Stimulated activated CD8-positive, alpha-beta memory T cell treated with anti-CD3 and anti-CD28 coated beads, Interleukin-15, amount 100 ng/mL, for 4 hours (primary cell): Measurements from ENCODE around the gene PGAM2.

Source experiments
- DNase-seq, 2 donors: peaks; one replicate each; pipeline ENCODE4 v3.0.0-alpha.2; 2020; ENCODE audit warnings: low read depth in 2 of 2

Gene PGAM2

GRCh38 chr7:44065431-44066110 lies at the start of gene PGAM2:
Gene PGAM2 (minus strand): TSS chr7:44065567. CDS start chr7:44065529, 38 bp downstream.
- no peak for DNase-seq

- DNase-seq: no peak
Measured at GRCh38 chr7:44114586-44115310, 49.4 kb upstream of the PGAM2 start.

- no peak for DNase-seq
Measured at GRCh38 chr7:44113764-44114354, 48.5 kb upstream of the PGAM2 start.

GRCh38 chr7:44112997-44113763 lies 47.8 kb upstream of the PGAM2 start:
- DNase-seq: no peak

DNA sequence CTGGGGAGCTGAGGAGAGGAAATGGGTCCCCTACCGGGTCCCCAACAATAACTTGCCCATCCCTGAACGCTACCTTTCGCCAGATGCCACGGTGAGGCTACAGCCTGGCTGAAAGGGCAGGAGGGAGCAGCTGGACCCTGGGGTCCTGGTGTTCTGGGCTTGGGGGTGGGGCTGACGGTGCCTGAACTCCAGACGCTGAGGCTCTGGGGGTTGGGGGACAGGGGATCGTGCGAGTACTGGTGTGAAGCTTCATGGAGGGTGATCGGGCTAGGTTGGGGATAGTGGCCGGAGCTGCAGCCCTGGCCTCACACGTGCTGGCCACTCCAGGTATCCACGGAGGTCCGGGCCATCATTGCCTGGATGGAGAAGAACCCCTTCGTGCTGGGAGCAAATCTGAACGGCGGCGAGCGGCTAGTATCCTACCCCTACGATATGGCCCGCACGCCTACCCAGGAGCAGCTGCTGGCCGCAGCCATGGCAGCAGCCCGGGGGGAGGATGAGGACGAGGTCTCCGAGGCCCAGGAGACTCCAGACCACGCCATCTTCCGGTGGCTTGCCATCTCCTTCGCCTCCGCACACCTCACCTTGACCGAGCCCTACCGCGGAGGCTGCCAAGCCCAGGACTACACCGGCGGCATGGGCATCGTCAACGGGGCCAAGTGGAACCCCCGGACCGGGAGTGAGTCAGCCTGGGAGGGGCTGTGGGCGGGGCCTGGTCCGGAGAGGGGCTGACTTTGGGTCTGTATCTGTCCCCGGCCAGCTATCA lies 47.0 kb upstream of the PGAM2 start:
- no peak for DNase-seq

GRCh38 chr7:44111761-44112160 lies 46.4 kb upstream of the PGAM2 start:
- DNase-seq: no peak

DNA sequence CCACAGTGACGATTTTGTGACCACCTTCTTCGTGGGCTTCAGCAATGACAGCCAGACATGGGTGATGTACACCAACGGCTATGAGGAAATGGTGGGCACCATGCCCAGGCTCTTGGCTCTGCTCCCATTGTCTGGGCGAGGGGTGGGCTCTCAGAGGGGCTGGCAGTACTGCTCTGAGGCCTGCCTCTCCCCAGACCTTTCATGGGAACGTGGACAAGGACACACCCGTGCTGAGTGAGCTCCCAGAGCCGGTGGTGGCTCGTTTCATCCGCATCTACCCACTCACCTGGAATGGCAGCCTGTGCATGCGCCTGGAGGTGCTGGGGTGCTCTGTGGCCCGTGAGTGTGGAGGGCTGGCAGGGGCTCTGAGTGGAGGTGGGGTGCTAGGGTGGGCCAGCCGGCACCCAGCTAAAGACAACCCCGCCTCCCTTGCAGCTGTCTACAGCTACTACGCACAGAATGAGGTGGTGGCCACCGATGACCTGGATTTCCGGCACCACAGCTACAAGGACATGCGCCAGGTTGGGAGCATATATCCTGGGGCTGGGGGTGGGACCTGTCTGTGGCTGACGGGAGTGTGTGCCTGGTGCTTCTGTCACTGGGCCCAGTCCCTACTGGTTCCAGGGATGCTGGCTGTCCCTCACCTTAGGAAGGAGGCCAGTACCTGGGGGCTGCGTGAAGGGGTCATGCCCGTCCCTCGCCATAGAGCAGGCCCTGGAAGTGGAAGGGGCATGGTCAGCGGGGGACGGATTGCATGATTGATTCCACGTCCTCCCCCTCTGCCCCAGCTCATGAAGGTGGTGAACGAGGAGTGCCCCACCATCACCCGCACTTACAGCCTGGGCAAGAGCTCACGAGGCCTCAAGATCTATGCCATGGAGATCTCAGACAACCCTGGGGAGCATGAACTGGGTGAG lies 45.6 kb upstream of the PGAM2 start:
- no peak for DNase-seq

GRCh38 chr7:44109991-44110390 lies 44.6 kb upstream of the PGAM2 start:
- DNase-seq: no peak

- no peak for DNase-seq
Measured at GRCh38 chr7:44108768-44109750, 43.7 kb upstream of the PGAM2 start.

- no peak for DNase-seq
Measured at GRCh38 chr7:44107961-44108767, 42.8 kb upstream of the PGAM2 start.

- no peak for DNase-seq
Measured at GRCh38 chr7:44107116-44107960, 42.0 kb upstream of the PGAM2 start.

DNA sequence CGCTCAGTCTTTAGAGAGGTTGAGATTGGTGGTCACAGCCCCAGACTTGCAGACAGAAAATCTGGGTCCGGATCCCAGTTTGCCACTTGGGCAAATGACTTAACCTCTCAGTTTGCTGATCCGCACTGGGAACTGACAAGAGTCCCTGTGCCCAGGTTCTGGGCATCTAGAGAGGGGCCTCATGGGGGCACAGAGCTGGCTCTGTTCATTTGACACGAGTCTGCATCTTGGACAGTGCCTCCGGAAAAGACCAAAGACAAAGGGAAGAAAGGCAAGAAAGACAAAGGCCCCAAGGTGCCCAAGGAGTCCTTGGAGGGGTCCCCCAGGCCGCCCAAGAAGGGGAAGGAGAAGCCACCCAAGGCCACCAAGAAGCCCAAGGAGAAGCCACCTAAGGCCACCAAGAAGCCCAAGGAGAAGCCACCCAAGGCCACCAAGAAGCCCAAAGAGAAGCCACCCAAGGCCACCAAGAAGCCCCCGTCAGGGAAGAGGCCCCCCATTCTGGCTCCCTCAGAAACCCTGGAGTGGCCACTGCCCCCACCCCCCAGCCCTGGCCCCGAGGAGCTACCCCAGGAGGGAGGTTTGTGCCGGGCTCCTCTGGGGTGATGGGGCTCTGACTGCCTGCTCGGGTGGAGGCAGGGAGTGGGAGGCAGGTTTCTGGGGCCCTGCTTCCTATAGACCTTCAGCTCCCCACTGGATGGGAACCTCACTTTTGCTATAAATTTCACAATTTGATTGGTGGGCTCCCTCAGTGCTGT lies 41.1 kb upstream of the PGAM2 start:
- no peak for DNase-seq

- DNase-seq: no peak
Measured at GRCh38 chr7:44105832-44106231, 40.5 kb upstream of the PGAM2 start.

DNA sequence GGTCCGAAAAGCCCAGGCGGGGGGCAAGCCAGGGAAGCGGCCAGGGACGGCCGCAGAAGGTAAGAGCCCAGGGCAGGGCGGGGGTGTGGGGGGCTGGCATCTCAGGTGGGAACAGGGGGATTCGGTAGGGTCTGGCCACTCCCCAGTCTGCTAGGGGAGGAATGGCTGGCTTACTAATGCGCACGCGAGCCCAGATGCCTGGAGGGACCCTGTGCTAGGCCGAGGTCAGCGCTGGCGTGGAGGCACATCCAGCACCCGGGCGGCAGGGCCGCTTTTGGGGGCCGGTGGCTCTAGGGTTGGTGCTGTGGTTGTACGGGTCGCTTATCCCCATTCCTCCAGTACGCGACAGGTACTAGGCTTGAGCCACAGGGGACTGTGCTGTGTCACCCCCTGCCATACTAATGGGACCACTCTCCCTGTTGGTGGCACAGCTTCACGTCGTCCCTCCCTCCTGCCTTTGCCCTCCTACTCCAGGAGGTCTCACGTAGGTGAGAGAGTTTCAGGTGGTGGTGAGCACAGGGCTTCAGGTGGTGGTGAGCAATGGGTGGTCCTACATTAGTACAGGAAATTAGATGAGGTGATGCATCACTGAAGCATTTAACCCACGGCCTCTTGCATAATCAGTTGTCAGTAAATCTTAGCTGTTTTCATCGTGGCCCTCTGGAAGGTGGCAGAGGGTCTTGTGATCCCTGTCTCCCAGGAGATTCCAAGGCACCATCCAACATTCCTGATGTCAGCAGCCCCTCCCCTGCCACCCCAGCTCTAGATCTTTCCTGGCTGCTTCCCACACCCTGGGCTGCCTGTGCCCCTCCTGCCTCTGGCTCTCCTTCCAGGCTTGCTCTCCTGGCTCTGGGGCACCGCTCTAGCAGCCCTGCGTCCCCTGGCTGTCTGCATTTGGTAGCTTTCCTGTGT lies 39.7 kb upstream of the PGAM2 start:
- DNase-seq: no peak
